GM19240 (cell line): Measurements from ENCODE around the gene ANKS1B.
"Not testable (repeated sequence)": the region's sequence is repeated elsewhere in the genome, so short reads cannot be mapped to it uniquely, and the experiment has no call there.

ENCODE experiments used
- DNase-seq: peaks from one replicate; pipeline ENCODE4 v3.0.0; 2011; ENCODE audit warnings: low spot score; ENCODE audit not compliant: insufficient read length

Gene ANKS1B

DNA sequence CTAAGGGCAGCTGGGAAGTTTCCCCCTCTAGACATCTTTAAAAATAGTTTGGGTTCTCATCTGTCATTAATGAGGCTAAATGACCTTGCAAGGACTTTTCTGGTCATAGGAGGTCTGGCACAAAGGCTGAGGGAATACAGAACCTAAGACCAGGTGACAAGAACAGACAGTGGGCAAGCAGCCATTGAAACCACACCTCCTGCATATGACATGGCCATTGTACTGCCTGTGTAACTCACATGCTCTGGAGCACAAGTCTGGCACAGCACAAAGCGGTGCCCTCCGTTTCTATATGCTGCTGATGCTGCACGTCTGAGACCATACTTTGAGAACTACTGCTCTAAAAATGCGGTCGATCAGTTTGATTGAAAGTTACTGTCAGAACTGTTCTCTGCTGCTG, 1196.3 kb downstream of the ANKS1B start:
- no peak for DNase-seq

- no peak for DNase-seq
Measured at GRCh38 chr12:98786653-98787052, 1198.1 kb downstream of the ANKS1B start.

- no peak for DNase-seq
Measured at GRCh38 chr12:98783420-98783819, 1201.3 kb downstream of the ANKS1B start.

- DNase-seq, result no peak
Measured at GRCh38 chr12:98780261-98780660, 1204.5 kb downstream of the ANKS1B start.

DNA sequence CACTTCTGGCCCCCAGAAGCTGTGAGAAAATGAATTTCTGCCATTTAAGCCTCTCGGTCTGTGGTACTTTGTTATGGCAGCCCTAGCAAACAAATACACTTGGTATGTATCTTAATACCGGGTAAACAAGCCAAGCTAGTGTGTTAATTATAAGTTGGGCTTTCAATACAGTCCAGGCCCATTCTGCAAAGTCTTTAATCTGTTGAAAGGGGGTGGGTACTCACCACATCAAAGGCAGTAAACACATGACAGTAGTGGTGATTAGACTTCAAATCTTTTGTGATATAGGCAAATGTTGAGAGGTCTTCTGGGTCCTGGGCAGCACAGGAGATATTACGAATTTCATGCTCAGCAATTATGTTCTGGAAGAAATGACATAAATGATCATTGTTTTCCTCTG, 1211.9 kb downstream of the ANKS1B start:
- DNase-seq, result no peak

DNA sequence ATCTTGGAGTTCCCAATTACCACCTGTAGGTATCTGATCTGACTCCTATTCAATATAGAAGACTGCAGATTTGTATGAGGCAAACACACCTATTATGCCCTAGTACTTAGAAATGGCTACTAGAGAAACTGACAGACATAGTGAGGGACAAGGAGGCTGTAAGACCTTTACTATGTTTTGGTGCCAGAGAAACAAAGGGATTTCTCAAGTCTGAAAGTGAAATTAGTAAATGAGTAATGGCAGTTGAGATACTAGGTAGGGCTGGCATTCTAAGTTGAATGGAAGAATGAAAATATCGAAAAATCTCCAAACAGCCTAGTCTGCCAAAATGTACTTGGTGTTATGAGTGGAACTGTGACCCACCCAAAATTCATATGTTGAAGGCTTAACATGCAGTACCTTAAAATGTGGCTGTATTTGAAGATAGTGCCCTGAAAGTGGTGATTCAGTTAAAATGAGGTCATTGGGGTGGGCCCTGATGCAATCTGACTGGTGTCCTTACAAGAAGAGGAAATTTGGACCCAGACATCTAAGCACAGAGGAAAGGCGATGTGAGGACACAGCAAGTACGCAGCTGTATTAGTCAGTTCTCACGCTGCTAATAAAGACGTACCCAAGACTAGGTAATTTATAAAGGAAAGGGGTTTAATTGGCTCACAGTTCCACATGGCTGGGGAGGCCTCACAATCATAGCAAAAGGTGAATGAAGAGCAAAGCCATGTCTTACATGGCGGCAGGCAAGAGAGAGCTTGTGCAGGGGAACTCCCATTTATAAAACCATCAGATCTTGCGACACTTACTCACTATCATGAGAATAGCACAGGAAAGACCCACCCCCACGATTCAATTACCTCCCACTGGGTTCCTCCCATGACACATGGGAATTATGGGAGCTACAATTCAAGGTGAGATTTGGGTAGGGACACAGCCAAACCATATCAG, 1212.7 kb downstream of the ANKS1B start:
- DNase-seq, result no peak

- no peak for DNase-seq
Measured at GRCh38 chr12:98770230-98770629, 1214.5 kb downstream of the ANKS1B start.

- DNase-seq, result no peak
Measured at GRCh38 chr12:98769068-98769467, 1215.7 kb downstream of the ANKS1B start.

GRCh38 chr12:98767248-98767647, 1217.5 kb downstream of the ANKS1B start:
- no peak for DNase-seq

- no peak for DNase-seq
Measured at GRCh38 chr12:98763656-98764055, 1221.1 kb downstream of the ANKS1B start.

GRCh38 chr12:98758331-98758730, 1226.4 kb downstream of the ANKS1B start:
- no peak for DNase-seq

- no peak for DNase-seq
Measured at GRCh38 chr12:98757455-98757854, 1227.3 kb downstream of the ANKS1B start.

DNA sequence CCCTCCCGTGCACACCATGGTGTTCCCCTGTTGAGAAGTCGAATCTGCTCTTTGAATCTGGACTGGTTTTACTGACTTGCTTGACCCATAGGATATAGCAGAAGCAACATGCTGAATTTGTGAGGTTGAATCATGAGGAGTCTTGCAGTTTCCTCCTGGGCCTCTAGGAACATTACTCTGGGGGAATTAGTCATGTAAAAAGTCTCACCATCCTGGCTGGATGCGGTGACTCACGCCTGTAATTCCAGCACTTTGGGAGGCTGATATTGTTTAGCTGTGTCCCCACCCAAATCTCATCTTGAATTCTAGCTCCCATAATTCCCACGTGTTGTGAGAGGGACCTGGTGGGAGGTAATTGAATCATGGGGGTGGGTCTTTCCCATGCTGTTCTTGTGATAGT, 1228.9 kb downstream of the ANKS1B start:
- not testable (repeated sequence) for DNase-seq

DNA sequence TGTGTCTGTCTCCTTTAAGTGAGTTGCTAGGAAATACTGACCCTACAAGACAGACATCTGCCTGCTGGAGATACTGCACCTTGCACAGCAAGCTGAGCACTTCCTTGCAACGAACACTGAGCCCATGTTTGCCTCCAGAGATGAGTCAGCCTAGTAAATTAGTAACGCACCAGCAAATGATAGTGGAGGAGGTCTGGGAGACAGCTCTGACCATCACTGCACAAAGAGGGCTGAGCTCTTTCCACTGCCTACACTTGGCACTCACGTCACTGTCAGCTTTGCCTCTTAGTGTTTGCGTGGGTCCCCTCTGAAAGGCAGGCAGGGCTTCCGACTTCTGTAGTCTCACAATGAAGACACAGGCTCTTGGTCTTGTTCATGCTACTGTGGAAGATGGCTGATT, 1230.6 kb downstream of the ANKS1B start:
- DNase-seq, result peak; percentile 82

- DNase-seq, result no peak
Measured at GRCh38 chr12:98752726-98753125, 1232.0 kb downstream of the ANKS1B start.

GRCh38 chr12:98751580-98752115, 1233.1 kb downstream of the ANKS1B start:
- DNase-seq, result no peak

- DNase-seq, result no peak
Measured at GRCh38 chr12:98750511-98750910, 1234.2 kb downstream of the ANKS1B start.

- no peak for DNase-seq
Measured at GRCh38 chr12:98748463-98748862, 1236.3 kb downstream of the ANKS1B start.

DNA sequence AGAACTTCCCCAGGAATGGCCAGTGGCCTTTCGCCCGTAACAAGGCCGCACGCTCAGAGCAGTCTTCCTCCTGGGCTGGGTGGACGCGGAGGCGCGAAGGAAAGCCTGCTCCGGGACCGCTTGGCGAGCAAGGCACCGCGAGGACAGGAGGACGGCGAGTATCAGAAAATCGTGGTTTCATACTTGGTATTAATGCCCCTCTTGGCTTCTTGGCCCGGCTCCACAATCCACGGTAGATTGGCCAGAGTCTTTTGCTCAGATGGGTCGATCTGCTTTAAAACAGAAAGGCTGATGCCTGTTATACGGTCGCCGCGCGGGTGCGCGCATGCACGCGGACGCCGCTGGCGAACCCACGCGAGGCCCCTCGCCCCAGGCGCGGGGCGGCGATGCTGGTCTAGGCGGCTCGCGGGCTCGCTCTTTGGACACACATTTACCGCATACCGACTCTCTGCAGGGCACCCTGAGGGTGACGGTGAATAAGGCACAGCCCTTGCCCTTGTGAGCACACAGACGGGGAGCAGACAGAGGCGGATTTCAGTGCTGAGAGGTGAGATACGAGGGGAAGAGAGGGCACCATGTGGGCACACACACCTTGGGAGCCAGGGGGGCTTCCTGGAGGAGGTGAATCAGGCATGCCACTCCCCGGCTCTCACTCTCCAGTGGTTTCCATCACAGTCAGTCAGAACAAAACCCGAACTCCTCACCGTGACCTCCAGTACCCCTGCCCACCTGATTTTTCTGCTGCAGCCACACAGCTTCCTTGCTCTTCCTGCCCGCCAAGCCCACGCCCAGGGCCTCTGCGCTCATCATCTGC, 1239.0 kb downstream of the ANKS1B start:
- DNase-seq, result no peak

DNA sequence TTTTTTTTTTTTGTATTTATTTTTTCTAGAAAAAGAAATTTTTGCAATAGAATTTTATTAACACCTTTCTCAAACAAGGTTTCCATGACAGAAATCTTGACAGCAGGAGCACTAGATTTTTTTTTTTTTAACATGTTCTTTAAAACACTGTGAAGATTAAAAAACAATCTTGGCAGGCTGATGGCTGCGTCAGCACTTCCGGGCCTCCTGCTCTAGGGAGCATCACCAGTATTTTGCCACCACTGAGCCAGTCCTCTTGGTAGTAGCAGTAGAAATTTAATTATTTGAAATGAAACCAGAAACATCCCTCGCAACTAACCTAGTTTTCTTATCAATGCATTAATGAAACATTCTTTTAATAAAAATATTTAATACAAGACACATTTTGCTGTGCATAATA, 1240.1 kb downstream of the ANKS1B start:
- no peak for DNase-seq

DNA sequence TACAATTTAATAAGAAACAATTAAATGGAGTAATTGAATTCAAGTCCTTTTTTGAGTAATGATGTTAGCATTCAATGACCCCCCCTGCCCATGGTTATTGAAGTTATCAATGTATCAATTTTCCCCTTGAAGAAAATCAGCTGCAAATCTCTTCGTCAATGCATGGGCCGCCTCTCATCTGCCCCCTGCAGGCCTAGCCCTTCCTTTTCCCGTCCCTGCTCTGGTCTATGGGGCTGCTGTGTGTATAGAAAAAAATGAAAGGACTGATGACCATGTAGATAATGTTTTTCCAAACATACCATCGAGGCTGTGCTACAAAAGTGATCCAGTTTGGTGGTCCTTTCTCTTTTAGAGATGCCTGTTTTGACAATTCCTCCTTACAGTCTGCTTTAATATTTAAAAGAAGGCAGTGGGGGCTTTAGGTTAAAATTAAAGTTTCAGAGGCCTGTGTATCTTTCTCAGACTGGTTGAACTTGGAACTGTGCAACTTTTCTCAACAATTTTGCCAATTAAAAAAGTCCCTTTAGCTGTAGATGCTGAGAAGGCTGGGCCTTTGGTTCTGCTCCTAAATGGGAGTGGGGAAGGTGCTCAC, 1241.3 kb downstream of the ANKS1B start:
- no peak for DNase-seq
